K562 (cell line): Measurements from ENCODE around the gene HTR3C. TPM values are rescaled to one million over a fixed set of nuclear protein-coding genes. Genes with fewer than 3 reads are reported as not detected.

Experiments
- ATF7 ChIP-seq: fragments of 450-650 bp; IDR thresholded peaks from 2 replicates; pipeline ENCODE4 v1.7.1; 2014; ENCODE audit warnings: mild to moderate bottlenecking, moderate library complexity
- BMI1 ChIP-seq: fragments of 150-350 bp; IDR thresholded peaks from 2 replicates; pipeline ENCODE4 v1.6.1; 2014; ENCODE audit warnings: low read length
- BRD4 ChIP-seq: fragments of 200-600 bp; sonication (generic); IDR thresholded peaks from 2 replicates; pipeline ENCODE4 v1.6.1; 2017; ENCODE audit warnings: inconsistent platforms
- DACH1 ChIP-seq: fragments of 450-650 bp; IDR thresholded peaks from 2 replicates; pipeline ENCODE4 v1.6.1; 2018; ENCODE audit not compliant: partially characterized antibody
- FIP1L1 ChIP-seq: fragments of 200-400 bp; formaldehyde crosslinking; IDR thresholded peaks from 2 replicates; pipeline ENCODE4 v1.6.1; 2018; ENCODE audit warnings: mild to moderate bottlenecking, low read depth, low read length; ENCODE audit not compliant: poor library complexity, severe bottlenecking
- GATAD2B ChIP-seq: fragments of 450-650 bp; IDR thresholded peaks from 2 replicates; pipeline ENCODE4 v1.6.1; 2017; ENCODE audit warnings: mild to moderate bottlenecking, borderline replicate concordance
- HLTF ChIP-seq: fragments of 450-650 bp; IDR thresholded peaks from 2 replicates; pipeline ENCODE4 v1.6.1; 2016
- IRF2 ChIP-seq: sonication (generic); formaldehyde crosslinking; IDR thresholded peaks from 2 replicates; pipeline ENCODE4 v1.8.1; 2022; ENCODE audit warnings: mild to moderate bottlenecking, missing genetic modification reagents
- KDM5B ChIP-seq: fragments of 200-600 bp; sonication (generic); IDR thresholded peaks from 2 replicates; pipeline ENCODE4 v1.6.1; 2012; ENCODE audit warnings: low read depth, mild to moderate bottlenecking, moderate library complexity, low read length, control low read depth, inconsistent platforms; ENCODE audit not compliant: insufficient replicate concordance
- KHSRP ChIP-seq: fragments of 450-650 bp; IDR thresholded peaks from 2 replicates; pipeline ENCODE4 v1.6.1; 2017
- MIER1 ChIP-seq: fragments of 450-650 bp; IDR thresholded peaks from 2 replicates; pipeline ENCODE4 v1.6.1; 2016; ENCODE audit warnings: antibody characterized with exemption, mild to moderate bottlenecking, low read depth
- MTA3 ChIP-seq: fragments of 450-650 bp; formaldehyde crosslinking; IDR thresholded peaks from 2 replicates; pipeline ENCODE4 v1.6.1; 2017; ENCODE audit warnings: mild to moderate bottlenecking, borderline replicate concordance
- RUNX1 ChIP-seq: sonication (generic); IDR thresholded peaks from 2 replicates; pipeline ENCODE4 v1.6.1; 2016; ENCODE audit warnings: antibody characterized with exemption, low read depth
- SRSF3 ChIP-seq: fragments of 200-400 bp; formaldehyde crosslinking; IDR thresholded peaks from 2 replicates; pipeline ENCODE4 v1.6.1; 2016; ENCODE audit warnings: mild to moderate bottlenecking, low read length, moderate library complexity; ENCODE audit not compliant: insufficient read depth
- TAF9B ChIP-seq: fragments of 450-650 bp; IDR thresholded peaks from 2 replicates; pipeline ENCODE4 v1.6.1; 2018; ENCODE audit warnings: mild to moderate bottlenecking; ENCODE audit not compliant: partially characterized antibody
- TBL1XR1 ChIP-seq, 2 experiments: IDR thresholded peaks; 2 replicates each; pipeline ENCODE4 v1.6.1; 2012; ENCODE audit warnings: improper control_type of control experiment in 2 of 2, low read length in 2 of 2, mild to moderate bottlenecking in 1 of 2
- THRA ChIP-seq: fragments of 450-650 bp; IDR thresholded peaks from 2 replicates; pipeline ENCODE4 v1.6.1; 2017; ENCODE audit warnings: mild to moderate bottlenecking, moderate library complexity
- TSHZ1 ChIP-seq: fragments of 250-450 bp; sonication (Bioruptor Pico); IDR thresholded peaks from 2 replicates; pipeline ENCODE4 v1.4.0; 2020; ENCODE audit warnings: mild to moderate bottlenecking, moderate library complexity
- ZBTB11 ChIP-seq, 3 experiments: fragments of 200-800 bp in 1 of 3; fragments of 250-450 bp in 1 of 3; fragments of 450-650 bp in 1 of 3; sonication (Bioruptor Pico) in 1 of 3; sonication (Bioruptor generic) in 1 of 3; formaldehyde crosslinking in 1 of 3; IDR thresholded peaks; 2 replicates each; pipeline versions ENCODE4 v1.6.1 to v1.8.0; 2016 to 2022; ENCODE audit warnings: mild to moderate bottlenecking in 2 of 3, missing genetic modification characterization in 2 of 3, missing compliant biosample characterization in 1 of 3, moderate library complexity in 1 of 3
- ZNF217 ChIP-seq: sonication (generic); formaldehyde crosslinking; IDR thresholded peaks from 2 replicates; pipeline ENCODE4 v1.8.0; 2022; ENCODE audit warnings: mild to moderate bottlenecking, missing genetic modification reagents
- ZNF561 ChIP-seq: fragments of 450-650 bp; formaldehyde crosslinking; conservative IDR thresholded peaks from 2 replicates; pipeline ENCODE4 v1.4.0; 2020; ENCODE audit warnings: mild to moderate bottlenecking, moderate library complexity
- ZNF707 ChIP-seq: fragments of 250-450 bp; sonication (Bioruptor Pico); conservative IDR thresholded peaks from 2 replicates; pipeline ENCODE4 v1.8.0; 2022; ENCODE audit warnings: inconsistent platforms, mild to moderate bottlenecking, moderate library complexity
- polyA plus RNA-seq, 8 experiments: library from polyadenylated mRNA; depleted of rRNA in 4 of 8; stranded (reverse) in 5 of 8; unstranded in 3 of 8; fragments of >200 nt; fragmentation: Nextera tagmentation in 2 of 8; fragmentation: Illumina TruSeq in 1 of 8; extraction: Ambion mirVana in 2 of 8; extraction: Trizol in 1 of 8; gene quantifications; 2 replicates each; pipeline versions ENCODE4 v1.2.1 to v1.2.3, GENCODE V29; 2011 to 2014; ENCODE audit warnings: inconsistent platforms in 1 of 8, missing spikeins in 1 of 8
- total RNA-seq, 7 experiments: library from RNA; depleted of rRNA in 6 of 7; stranded (reverse); fragments of >200 nt in 6 of 7; fragmentation: Illumina TruSeq in 2 of 7; extraction: Trizol in 2 of 7; gene quantifications; 2 replicates each; pipeline versions ENCODE4 v1.2.1 to v1.2.3, GENCODE V29; 2011 to 2021; ENCODE audit warnings: low replicate concordance in 1 of 7

HTR3C gene
- total and polyA plus RNA-seq, 9 of the 15 experiments (the other 6 are each of a cell fraction or from before 2014, with no cell fraction given) = 0.04 to 0.06 TPM; not detected in 7

GRCh38 chr3:184085389-184085852 is 32.6 kb downstream of the HTR3C start (continued):
- no peak for TF ChIP-seq THRA
- TF ChIP-seq BRD4 = no peak
- no peak for TF ChIP-seq ZNF561
- no peak for TF ChIP-seq TSHZ1
- no peak for TF ChIP-seq SRSF3
- TF ChIP-seq MTA3 = no peak
- TF ChIP-seq KHSRP = no peak
- TF ChIP-seq ZBTB11 (CRISPR knock-in tag; IDR thresholded peaks at IDR 0.05) = no peak
- TF ChIP-seq ZNF707 = no peak
- peak; percentile 25 for TF ChIP-seq DACH1
- TF ChIP-seq IRF2 (CRISPR knock-in tag) = no peak
- TF ChIP-seq RUNX1 = no peak
- TF ChIP-seq ZNF217 (CRISPR knock-in tag) = no peak
- TF ChIP-seq ATF7 = peak; percentile 76
- TF ChIP-seq MIER1 = no peak
- TF ChIP-seq TAF9B = no peak
- no peak for TF ChIP-seq HLTF
- no peak for TF ChIP-seq BMI1
- TF ChIP-seq KDM5B = no peak
- no peak for TF ChIP-seq FIP1L1
- TF ChIP-seq TBL1XR1 (IDR thresholded peaks at IDR 0.05; ENCODE audit: low read length in 2 of 2) = peak in 1 of 2 experiments; percentile 70; a peak in 1 of 4 replicates
- no peak; the same call in 1 of the 2 replicates for TF ChIP-seq GATAD2B
